GM19351 (cell line): Measurements from ENCODE around the gene MMS22L.

Experiments
- ATAC-seq: cut with Tn5 transposase; IDR thresholded peaks from one replicate; pipeline ENCODE4 v1.9.1; 2021; ENCODE audit warnings: mild to moderate bottlenecking, moderate library complexity; ENCODE audit not compliant: unreplicated experiment

MMS22L gene

GRCh38 chr6:97092673-97093305 is 190.2 kb downstream of the MMS22L start:
- no peak for ATAC-seq
